GM12801 (cell line): ENCODE results near the gene DDAH1.

Experiments
- TF ChIP-seq, protein P1 (sequence below): IDR thresholded peaks from one replicate; pipeline ENCODE4 v1.5.1; 2011; ENCODE audit warnings: control low read depth; ENCODE audit not compliant: insufficient read length; ENCODE audit errors: extremely low read depth

The DDAH1 gene

GRCh38 chr1:85467929-85468540 is 3.1 kb upstream of the DDAH1 start:
- TF ChIP-seq, protein P1, sequence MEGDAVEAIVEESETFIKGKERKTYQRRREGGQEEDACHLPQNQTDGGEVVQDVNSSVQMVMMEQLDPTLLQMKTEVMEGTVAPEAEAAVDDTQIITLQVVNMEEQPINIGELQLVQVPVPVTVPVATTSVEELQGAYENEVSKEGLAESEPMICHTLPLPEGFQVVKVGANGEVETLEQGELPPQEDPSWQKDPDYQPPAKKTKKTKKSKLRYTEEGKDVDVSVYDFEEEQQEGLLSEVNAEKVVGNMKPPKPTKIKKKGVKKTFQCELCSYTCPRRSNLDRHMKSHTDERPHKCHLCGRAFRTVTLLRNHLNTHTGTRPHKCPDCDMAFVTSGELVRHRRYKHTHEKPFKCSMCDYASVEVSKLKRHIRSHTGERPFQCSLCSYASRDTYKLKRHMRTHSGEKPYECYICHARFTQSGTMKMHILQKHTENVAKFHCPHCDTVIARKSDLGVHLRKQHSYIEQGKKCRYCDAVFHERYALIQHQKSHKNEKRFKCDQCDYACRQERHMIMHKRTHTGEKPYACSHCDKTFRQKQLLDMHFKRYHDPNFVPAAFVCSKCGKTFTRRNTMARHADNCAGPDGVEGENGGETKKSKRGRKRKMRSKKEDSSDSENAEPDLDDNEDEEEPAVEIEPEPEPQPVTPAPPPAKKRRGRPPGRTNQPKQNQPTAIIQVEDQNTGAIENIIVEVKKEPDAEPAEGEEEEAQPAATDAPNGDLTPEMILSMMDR: no peak

- TF ChIP-seq, protein P1: no peak
Measured at GRCh38 chr1:85467036-85467435, 2.1 kb upstream of the DDAH1 start.

- TF ChIP-seq, protein P1: no peak
Measured at GRCh38 chr1:85465786-85466134, 801 bp upstream of the DDAH1 start.

GRCh38 chr1:85464497-85465098 is 361 bp downstream of the DDAH1 start:
- TF ChIP-seq, protein P1: no peak

DNA sequence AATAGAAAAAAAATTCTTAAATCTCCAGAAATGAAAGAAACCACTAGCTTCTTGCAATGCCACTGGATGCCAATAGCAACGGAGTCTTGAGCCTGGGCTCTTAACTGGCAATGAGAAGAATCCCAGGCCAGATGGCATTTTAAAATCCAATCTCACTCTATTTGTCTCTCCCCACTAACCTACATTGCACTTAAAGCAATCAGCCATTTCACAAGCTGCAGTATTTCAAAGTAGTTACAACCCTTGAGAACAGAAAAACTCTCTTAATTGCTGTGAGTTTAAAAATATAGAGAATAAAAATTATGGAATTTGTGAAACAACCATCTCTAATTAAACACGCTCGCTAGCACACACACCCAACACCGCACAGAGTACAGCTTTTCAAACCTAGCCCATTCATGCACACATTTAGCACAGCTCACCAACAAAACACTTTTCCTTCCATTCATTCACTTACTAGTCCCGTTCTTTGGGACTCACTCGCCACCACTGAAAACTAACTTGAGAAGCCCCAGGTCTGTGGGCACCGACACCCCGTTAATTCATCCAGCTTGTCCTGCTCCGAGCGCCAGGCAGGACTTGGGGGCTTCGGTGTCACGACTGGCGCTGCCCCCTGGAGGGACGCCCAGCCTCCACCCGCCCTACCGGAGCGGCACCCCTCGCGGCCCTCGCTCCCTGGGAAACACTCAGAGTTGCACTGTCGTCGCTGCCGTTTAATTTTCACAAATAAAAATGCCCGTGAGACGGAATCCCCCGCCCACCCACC is 1.0 kb downstream of the DDAH1 start:
- TF ChIP-seq, protein P1: no peak

DNA sequence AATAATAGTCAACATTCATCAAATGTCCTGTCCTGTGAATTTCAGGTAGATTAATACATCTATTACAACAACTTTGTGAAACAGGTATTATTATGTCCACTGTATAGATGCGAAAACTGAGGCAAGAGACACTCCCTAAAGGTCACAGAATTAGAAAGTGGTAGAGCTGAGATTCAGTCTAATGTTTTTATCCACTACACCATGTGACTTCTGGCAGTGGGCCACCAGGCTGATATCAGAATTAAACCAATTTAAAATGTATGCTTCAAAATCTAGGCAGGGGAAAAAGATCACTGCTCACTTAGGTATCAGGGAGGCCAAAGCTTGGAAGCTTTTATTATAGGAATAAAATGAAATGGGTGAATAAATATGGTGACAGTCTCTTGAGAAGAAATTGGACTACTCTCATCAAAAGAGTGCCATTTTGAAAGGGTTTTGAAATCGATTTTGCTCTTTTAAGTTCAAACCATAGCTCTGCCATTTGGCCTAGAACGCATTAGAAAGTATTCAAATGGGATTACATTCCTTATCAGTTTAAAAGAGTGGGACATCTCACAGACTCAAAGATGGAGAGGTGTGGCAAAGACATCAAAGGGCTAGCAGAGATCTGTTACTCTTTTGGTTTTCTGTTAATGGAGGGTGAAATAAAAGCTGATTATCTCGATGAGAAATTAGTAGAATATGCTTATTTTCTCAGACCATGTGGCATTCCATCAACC is 1.9 kb downstream of the DDAH1 start:
- TF ChIP-seq, protein P1: no peak
